Ovary (tissue), 3 donors: ENCODE data around the gene PTH1R.

Source experiments
- EP300 ChIP-seq: sonication (generic); formaldehyde crosslinking; IDR thresholded peaks from one replicate; pipeline ENCODE4 v1.6.1; 2017; ENCODE audit warnings: antibody characterized with exemption
- POLR2A ChIP-seq: fragments of 450-650 bp; IDR thresholded peaks from one replicate; pipeline ENCODE4 v1.6.1; 2017; ENCODE audit warnings: antibody characterized with exemption, mild to moderate bottlenecking, moderate library complexity
- TF ChIP-seq, protein P1 (sequence below), 3 donors: fragments of 450-650 bp in 2 of 3; fragments of 200-600 bp in 1 of 3; IDR thresholded peaks; one replicate each; pipeline versions ENCODE4 v1.5.1 to v1.8.0; 2016 to 2022; ENCODE audit warnings: antibody characterized with exemption in 3 of 3, mild to moderate bottlenecking in 1 of 3
- donor health status: DM: no; HTN: no; CAD: no.

DNA sequence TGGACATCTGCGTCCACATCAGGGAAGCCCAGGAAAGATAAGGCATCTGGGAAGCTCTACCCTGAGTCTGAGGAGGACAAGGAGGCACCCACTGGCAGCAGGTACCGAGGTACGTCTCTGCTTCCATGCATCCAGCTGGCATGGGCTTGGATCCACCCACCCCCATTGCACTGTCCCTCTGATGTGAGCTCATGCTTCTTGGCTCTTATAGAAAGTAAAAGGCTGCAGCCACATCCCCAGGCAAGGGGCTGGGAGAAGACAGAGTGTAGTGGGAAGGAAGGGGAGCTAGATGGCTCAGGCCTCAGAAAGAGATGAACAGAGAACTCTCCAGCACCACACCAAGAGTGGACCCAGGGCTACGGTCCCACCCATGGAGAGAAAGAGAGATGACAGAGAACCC, 18.2 kb downstream of the PTH1R start:
- TF ChIP-seq, protein P1, sequence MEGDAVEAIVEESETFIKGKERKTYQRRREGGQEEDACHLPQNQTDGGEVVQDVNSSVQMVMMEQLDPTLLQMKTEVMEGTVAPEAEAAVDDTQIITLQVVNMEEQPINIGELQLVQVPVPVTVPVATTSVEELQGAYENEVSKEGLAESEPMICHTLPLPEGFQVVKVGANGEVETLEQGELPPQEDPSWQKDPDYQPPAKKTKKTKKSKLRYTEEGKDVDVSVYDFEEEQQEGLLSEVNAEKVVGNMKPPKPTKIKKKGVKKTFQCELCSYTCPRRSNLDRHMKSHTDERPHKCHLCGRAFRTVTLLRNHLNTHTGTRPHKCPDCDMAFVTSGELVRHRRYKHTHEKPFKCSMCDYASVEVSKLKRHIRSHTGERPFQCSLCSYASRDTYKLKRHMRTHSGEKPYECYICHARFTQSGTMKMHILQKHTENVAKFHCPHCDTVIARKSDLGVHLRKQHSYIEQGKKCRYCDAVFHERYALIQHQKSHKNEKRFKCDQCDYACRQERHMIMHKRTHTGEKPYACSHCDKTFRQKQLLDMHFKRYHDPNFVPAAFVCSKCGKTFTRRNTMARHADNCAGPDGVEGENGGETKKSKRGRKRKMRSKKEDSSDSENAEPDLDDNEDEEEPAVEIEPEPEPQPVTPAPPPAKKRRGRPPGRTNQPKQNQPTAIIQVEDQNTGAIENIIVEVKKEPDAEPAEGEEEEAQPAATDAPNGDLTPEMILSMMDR (IDR thresholded peaks at IDR 0.05) = no peak
- TF ChIP-seq POLR2A (no peak), EP300 (no peak)
